ENCODE results near the gene AFAP1L2.

DNA sequence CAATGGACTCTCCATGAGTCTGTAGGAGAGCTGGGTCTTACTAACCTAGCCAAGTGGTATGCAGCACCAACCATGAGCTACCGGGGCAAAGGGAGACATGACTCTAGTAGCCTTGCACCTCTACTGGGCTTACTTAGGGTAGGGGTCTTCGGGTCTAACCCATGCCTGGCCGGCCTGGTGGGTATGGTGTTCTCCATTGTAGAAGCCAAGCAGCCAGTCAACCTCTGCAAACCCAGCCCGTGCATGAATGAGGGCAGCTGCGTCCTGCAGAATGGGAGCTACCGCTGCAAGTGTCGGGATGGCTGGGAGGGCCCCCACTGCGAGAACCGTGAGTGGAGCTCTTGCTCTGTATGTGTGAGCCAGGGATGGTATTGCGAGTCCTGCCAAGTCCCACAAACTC is 114.3 kb downstream of the AFAP1L2 start:
- no peak for TF ChIP-seq CEBPB (IDR thresholded peaks at IDR 0.05)
- no peak for TF ChIP-seq TAF1 (IDR thresholded peaks at IDR 0.05; ENCODE audit: low read depth)
- no peak for TF ChIP-seq YY1 (IDR thresholded peaks at IDR 0.05; ENCODE audit: low read depth)
- no peak for TF ChIP-seq REST (IDR thresholded peaks at IDR 0.05; ENCODE audit: low read depth)
- TF ChIP-seq TEAD4 (IDR thresholded peaks at IDR 0.05) = no peak
- TF ChIP-seq FOXM1 (IDR thresholded peaks at IDR 0.05; ENCODE audit: borderline replicate concordance, low read depth) = no peak
- TF ChIP-seq RAD21 (IDR thresholded peaks at IDR 0.05; ENCODE audit: low read depth) = no peak
